ENCODE results near the gene MC3R. TPM values are rescaled to one million over a fixed set of nuclear protein-coding genes. Genes with fewer than 3 reads are reported as not detected.

Gene MC3R
- total and polyA plus RNA-seq, 2 of the 8 experiments (the other 6 are each of a cell fraction or from before 2014, with no cell fraction given), result not detected

GRCh38 chr20:56289652-56290051 lies 41.1 kb downstream of the MC3R start:
- CTCF ChIA-PET (ENCODE audit: partially characterized antibody), result no interaction called here
- no peak for FAIRE-seq
- TF ChIP-seq SIRT6 (IDR thresholded peaks at IDR 0.05; ENCODE audit: low read length), result no peak
- no peak for TF ChIP-seq SIN3A (conservative IDR thresholded peaks at IDR 0.05 in 1 of 2, IDR thresholded peaks at IDR 0.05 in 1 of 2; ENCODE audit: low read depth in 1 of 2, low read length in 2 of 2)
- no peak for TF ChIP-seq BRCA1 (IDR thresholded peaks at IDR 0.05; ENCODE audit: low read depth, low read length)
- TF ChIP-seq FOSL1 (IDR thresholded peaks at IDR 0.05; ENCODE audit: insufficient read depth, low read depth, low read length), result no peak
- TF ChIP-seq CHD1 (IDR thresholded peaks at IDR 0.05; ENCODE audit: low read depth, low read length), result no peak
- no peak for TF ChIP-seq POU5F1 (IDR thresholded peaks at IDR 0.05; ENCODE audit: low read depth, low read length)
- no peak for TF ChIP-seq KDM5A (IDR thresholded peaks at IDR 0.05; ENCODE audit: low read length)

More at GRCh38 chr20:56289652-56290051, 41.1 kb downstream of the MC3R start:
- no peaks in the 10 kb centered on the region for H3K23me2 ChIP-seq (ENCODE audit: low read depth, low read length)
- no peaks in the 10 kb centered on the region for H3K36me3 ChIP-seq (ENCODE audit: control insufficient read depth in 2 of 4, insufficient read depth in 4 of 4, low read length in 3 of 4)
- no peak for DNase-seq (ENCODE audit: low read depth in 1 of 2, low spot score in 2 of 2)
- H2BK20ac ChIP-seq (ENCODE audit: low read length), result no peak overlapping the region
- H2BK120ac ChIP-seq (replicated peaks; ENCODE audit: low read depth, low read length), result no peak overlapping the region
- H3K14ac ChIP-seq (ENCODE audit: insufficient read length), result no peak overlapping the region
- no peak overlapping the region for H2BK5ac ChIP-seq (ENCODE audit: low read depth, low read length)
- no peak overlapping the region for H4K5ac ChIP-seq (ENCODE audit: insufficient read length, low read depth, low read length)
- H3K9ac ChIP-seq (replicated peaks in 1 of 4; ENCODE audit: extremely low read depth in 1 of 4, low read depth in 3 of 4, low read length in 3 of 4), result no peak overlapping the region
- H4K91ac ChIP-seq (replicated peaks; ENCODE audit: insufficient read length, low read length), result no peak overlapping the region
- POLR2A ChIA-PET (ENCODE audit: partially characterized antibody), result no interaction called here
- H3K18ac ChIP-seq (ENCODE audit: extremely low read depth, low read length), result no peak overlapping the region
- no peak overlapping the region for H3K23ac ChIP-seq (ENCODE audit: insufficient read length)
- no peak overlapping the region for H2BK12ac ChIP-seq (ENCODE audit: low read depth, low read length)
- H3K9me3 ChIP-seq (ENCODE audit: insufficient read depth in 2 of 2, low read depth in 1 of 2, low read length in 1 of 2), result peaks cover 76 to 77% of the 10 kb centered on the region in 2 experiments
- no peaks in the 10 kb centered on the region for H3K79me2 ChIP-seq (ENCODE audit: control insufficient read depth in 1 of 2, insufficient read depth in 2 of 2, low read length in 2 of 2)
- H3K4me3 ChIP-seq (ENCODE audit: extremely low read depth in 1 of 4, insufficient read depth in 2 of 4, low read depth in 3 of 4, low read length in 4 of 4), result no peak overlapping the region
- H3K27me3 ChIP-seq (replicated peaks in 1 of 4; ENCODE audit: control insufficient read depth in 3 of 4, extremely low read depth in 1 of 4, insufficient read depth in 3 of 4, low read length in 3 of 4), result no peaks in the 10 kb centered on the region
- WGBS, 2 experiments (ENCODE audit: extremely low coverage in 1 of 2, insufficient coverage in 1 of 2, insufficient read length in 1 of 2, insufficient replicate concordance in 2 of 2, low coverage in 1 of 2, low lambda C conversion rate in 2 of 2, missing lambda C conversion rate in 1 of 2), result 76% methylated on average over 5 of the region's 5 CpGs; no CpG with 5 or more reads in 1 of the 2 experiments
- no peak overlapping the region for H2AFZ ChIP-seq (ENCODE audit: low read length)
- H3K79me1 ChIP-seq (ENCODE audit: low read depth, low read length), result no peaks in the 10 kb centered on the region
- no peak overlapping the region for H2BK15ac ChIP-seq (ENCODE audit: low read length)
- no peak overlapping the region for H4K8ac ChIP-seq (ENCODE audit: extremely low read depth, insufficient read depth, low read length)
- H3K27ac ChIP-seq (ENCODE audit: low read depth, low read length), result no peak overlapping the region
- H2AK5ac ChIP-seq (ENCODE audit: low read depth, low read length), result no peak overlapping the region
- no peaks in the 10 kb centered on the region for H4K20me1 ChIP-seq (replicated peaks in 1 of 2; ENCODE audit: control insufficient read depth in 1 of 2, insufficient read depth in 2 of 2, low read length in 2 of 2)
- H3K4me1 ChIP-seq (replicated peaks in 1 of 4; ENCODE audit: control insufficient read depth in 3 of 4, insufficient read depth in 4 of 4, low read length in 3 of 4), result no peaks in the 10 kb centered on the region
- H3K4me2 ChIP-seq (ENCODE audit: insufficient read depth in 1 of 2, low read depth in 2 of 2, low read length in 2 of 2), result no peak overlapping the region
- no peak overlapping the region for H3K56ac ChIP-seq (replicated peaks; ENCODE audit: insufficient read length, low read depth, low read length)
- H3K4ac ChIP-seq (replicated peaks; ENCODE audit: insufficient read length, low read depth, low read length), result no peak overlapping the region
